Liver (tissue), 9 donors: ENCODE data around the gene SLC12A7. TPM values are rescaled to one million over a fixed set of nuclear protein-coding genes. Genes with fewer than 3 reads are reported as not detected.
A peak's percentile ranks its signal among the peaks of the same experiment; 100 is the strongest.

Experiments used
- DNase-seq: peaks from one replicate; pipeline ENCODE4 v3.0.0-alpha.2; 2017; ENCODE audit warnings: low spot score
- H3K27ac ChIP-seq, 2 donors: one replicate each; pipeline ENCODE4 v1.7.0; 2013; ENCODE audit warnings: inconsistent platforms in 2 of 2, low read length in 2 of 2, control low read depth in 1 of 2, low read depth in 1 of 2, mild to moderate bottlenecking in 1 of 2
- H3K27me3 ChIP-seq, 4 donors: one replicate each; pipeline versions ENCODE4 v1.6.1 to v1.7.0; 2013; ENCODE audit warnings: low read length in 3 of 4, inconsistent platforms in 1 of 4, mild to moderate bottlenecking in 1 of 4, moderate library complexity in 1 of 4; ENCODE audit not compliant: control insufficient read depth in 4 of 4, insufficient read depth in 4 of 4
- H3K36me3 ChIP-seq, 4 donors: one replicate each; pipeline versions ENCODE4 v1.6.1 to v1.7.0; 2013; ENCODE audit warnings: low read length in 3 of 4, mild to moderate bottlenecking in 3 of 4, low read depth in 1 of 4, moderate library complexity in 1 of 4; ENCODE audit not compliant: control insufficient read depth in 4 of 4, insufficient read depth in 3 of 4
- H3K4me1 ChIP-seq, 4 donors: one replicate each; pipeline versions ENCODE4 v1.6.1 to v1.7.0; 2013; ENCODE audit warnings: low read length in 3 of 4, mild to moderate bottlenecking in 3 of 4, moderate library complexity in 1 of 4; ENCODE audit not compliant: control insufficient read depth in 4 of 4, insufficient read depth in 4 of 4
- H3K4me3 ChIP-seq, 3 donors: one replicate each; pipeline versions ENCODE4 v1.6.1 to v1.7.0; 2013; ENCODE audit warnings: low read length in 3 of 3, control low read depth in 1 of 3, low read depth in 1 of 3, mild to moderate bottlenecking in 1 of 3
- H3K9ac ChIP-seq, 2 donors: one replicate each; pipeline ENCODE4 v1.7.0; 2013; ENCODE audit warnings: low read length in 2 of 2, mild to moderate bottlenecking in 2 of 2, moderate library complexity in 2 of 2, control low read depth in 1 of 2, low read depth in 1 of 2
- H3K9me3 ChIP-seq, 4 donors: one replicate each; pipeline versions ENCODE4 v1.6.1 to v1.7.0; 2013; ENCODE audit warnings: low read length in 3 of 4; ENCODE audit not compliant: control insufficient read depth in 4 of 4
- ATF3 ChIP-seq: IDR thresholded peaks from 2 replicates; pipeline ENCODE4 v1.6.1; 2016; ENCODE audit warnings: antibody characterized with exemption
- CTCF ChIP-seq: fragments of 150-350 bp; IDR thresholded peaks from 2 replicates; pipeline ENCODE4 v1.5.1; 2017; ENCODE audit warnings: improper control_type of control experiment, low read depth, low read length; ENCODE audit not compliant: missing input control
- EGR1 ChIP-seq, 2 donors: IDR thresholded peaks; 2 replicates each; pipeline ENCODE4 v1.6.1; 2016 to 2018; ENCODE audit warnings: antibody characterized with exemption in 2 of 2, low read depth in 2 of 2
- FOXA1 ChIP-seq: IDR thresholded peaks from 2 replicates; pipeline ENCODE4 v1.6.1; 2016; ENCODE audit warnings: antibody characterized with exemption
- GABPA ChIP-seq, 2 donors: IDR thresholded peaks in 1 of 2; conservative IDR thresholded peaks in 1 of 2; 2 replicates each; pipeline ENCODE4 v1.6.1; 2016; ENCODE audit warnings: antibody characterized with exemption in 2 of 2, mild to moderate bottlenecking in 1 of 2, moderate library complexity in 1 of 2
- HNF4A ChIP-seq, 2 donors: conservative IDR thresholded peaks; 2 replicates each; pipeline ENCODE4 v1.6.1; 2016; ENCODE audit warnings: antibody characterized with exemption in 2 of 2, mild to moderate bottlenecking in 2 of 2
- HNF4G ChIP-seq: IDR thresholded peaks from 2 replicates; pipeline ENCODE4 v1.6.1; 2016; ENCODE audit warnings: antibody characterized with exemption
- JUND ChIP-seq, 2 donors: IDR thresholded peaks; 2 replicates each; pipeline ENCODE4 v1.6.1; 2016; ENCODE audit warnings: antibody characterized with exemption in 2 of 2
- NR2F2 ChIP-seq: IDR thresholded peaks from 2 replicates; pipeline ENCODE4 v1.6.1; 2016; ENCODE audit warnings: antibody characterized with exemption
- RAD21 ChIP-seq, 2 donors: IDR thresholded peaks; 2 replicates each; pipeline ENCODE4 v1.6.1; 2016; ENCODE audit warnings: antibody characterized with exemption in 2 of 2, mild to moderate bottlenecking in 2 of 2
- RXRA ChIP-seq, 2 donors: IDR thresholded peaks; 2 replicates each; pipeline ENCODE4 v1.6.1; 2017 to 2018; ENCODE audit warnings: antibody characterized with exemption in 2 of 2, mild to moderate bottlenecking in 1 of 2
- SP1 ChIP-seq: IDR thresholded peaks from 2 replicates; pipeline ENCODE4 v1.6.1; 2018; ENCODE audit warnings: antibody characterized with exemption, mild to moderate bottlenecking
- TAF1 ChIP-seq: conservative IDR thresholded peaks from 2 replicates; pipeline ENCODE4 v1.6.1; 2016; ENCODE audit warnings: antibody characterized with exemption, mild to moderate bottlenecking
- ZBTB33 ChIP-seq: IDR thresholded peaks from 2 replicates; pipeline ENCODE4 v1.6.1; 2016; ENCODE audit warnings: antibody characterized with exemption
- WGBS: extraction: QIAGEN DNeasy Blood & Tissue Kit; methylation state at CpG from one replicate; pipeline ENCODE4 v1.1.7; 2013; 5-methylcytosine and 5-hydroxymethylcytosine counted together
- polyA plus RNA-seq, 2 donors: library from polyadenylated mRNA; stranded (reverse) in 1 of 2; unstranded in 1 of 2; fragments of 200-250 nt in 1 of 2; fragments of >200 nt in 1 of 2; fragmentation: Nextera tagmentation in 1 of 2; extraction: Ambion mirVana in 1 of 2; gene quantifications; one replicate each; pipeline versions ENCODE4 v1.2.1 to v1.2.3, GENCODE V29; 2013 to 2015
- total RNA-seq, 2 donors: library from RNA; depleted of rRNA; stranded (reverse); fragments of >200 nt; gene quantifications; one replicate each; pipeline ENCODE4 v1.2.3, GENCODE V29; 2014
- TF ChIP-seq, protein P1 (sequence below): IDR thresholded peaks from 2 replicates; pipeline ENCODE4 v1.6.1; 2016; ENCODE audit warnings: antibody characterized with exemption
- TF ChIP-seq, protein P2 (sequence below): IDR thresholded peaks from 2 replicates; pipeline ENCODE4 v1.6.1; 2016; ENCODE audit warnings: antibody characterized with exemption, mild to moderate bottlenecking
- donor health status: healthy.
- donor health status: healthy.
- donor health status: healthy.
- donor health status: healthy.
- donor health status: healthy.

SLC12A7 gene
- total RNA-seq (10 to 100 TPM; 27.1 to 64.2 TPM), polyA plus RNA-seq (10 to 100 TPM; 12.3 to 30.8 TPM)

DNA sequence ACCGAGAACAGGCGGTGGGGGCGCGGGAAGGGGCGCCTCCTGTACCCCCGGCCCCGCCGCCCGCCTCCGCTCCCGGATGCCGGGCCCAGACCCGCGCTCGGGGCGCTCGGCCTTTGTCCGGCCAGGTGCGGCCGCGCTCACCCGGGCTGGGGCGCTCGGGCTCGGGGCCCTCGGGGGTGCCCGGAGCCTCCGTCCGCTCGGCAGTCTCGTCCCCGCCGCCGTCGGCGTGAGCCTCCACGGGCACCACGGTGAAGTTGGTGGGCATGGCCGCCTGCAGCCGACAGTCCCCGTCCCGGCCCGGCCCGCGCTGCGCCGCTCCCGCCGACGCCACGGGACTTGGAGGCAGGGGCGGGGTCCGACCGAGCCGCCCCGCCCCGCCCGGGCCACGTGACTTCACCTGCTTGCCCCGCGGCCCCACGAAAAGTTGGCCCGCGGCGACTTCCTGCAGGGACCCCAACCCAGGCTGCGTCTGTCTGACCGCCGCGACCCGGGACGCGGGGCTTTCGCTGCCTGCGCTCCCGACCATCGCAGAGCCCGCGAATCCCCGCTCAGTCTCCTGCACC, at the start of gene SLC12A7:
Gene SLC12A7 (minus strand): TSS at position 337 of the 563 bp plus-strand sequence. CDS start 72 bp downstream, at position 265.
- H3K4me1 ChIP-seq = peaks cover 18 to 41% (median 28%) of the 10 kb centered on the region in 4 donors
- H3K36me3 ChIP-seq = no peaks in the 10 kb centered on the region
- no peaks in the 10 kb centered on the region for H3K9me3 ChIP-seq
- H3K9ac ChIP-seq = peak within 1 kb of the TSS; percentile 88
- H3K27ac ChIP-seq = peak within 1 kb of the TSS; percentile 93 to 96
- WGBS = 1% methylated on average over 79 of the region's 79 CpGs
- DNase-seq = peak; percentile 65
- TF ChIP-seq ZBTB33 = no peak
- TF ChIP-seq EGR1 (IDR thresholded peaks at IDR 0.05; ENCODE audit: low read depth in 2 of 2) = no peak
- no peak for TF ChIP-seq CTCF
- TF ChIP-seq GABPA (IDR thresholded peaks at IDR 0.05 in 1 of 2, conservative IDR thresholded peaks at IDR 0.05 in 1 of 2) = no peak
- no peak for TF ChIP-seq TAF1
- TF ChIP-seq FOXA1 = no peak
- no peak for TF ChIP-seq SP1
- no peak for TF ChIP-seq JUND (IDR thresholded peaks at IDR 0.05)
- TF ChIP-seq, protein P1, sequence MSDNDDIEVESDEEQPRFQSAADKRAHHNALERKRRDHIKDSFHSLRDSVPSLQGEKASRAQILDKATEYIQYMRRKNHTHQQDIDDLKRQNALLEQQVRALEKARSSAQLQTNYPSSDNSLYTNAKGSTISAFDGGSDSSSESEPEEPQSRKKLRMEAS = no peak
- TF ChIP-seq HNF4G = no peak
- H3K4me3 ChIP-seq = peak within 1 kb of the TSS; percentile 62 to 88 (median 81)
- no peaks in the 10 kb centered on the region for H3K27me3 ChIP-seq

DNA sequence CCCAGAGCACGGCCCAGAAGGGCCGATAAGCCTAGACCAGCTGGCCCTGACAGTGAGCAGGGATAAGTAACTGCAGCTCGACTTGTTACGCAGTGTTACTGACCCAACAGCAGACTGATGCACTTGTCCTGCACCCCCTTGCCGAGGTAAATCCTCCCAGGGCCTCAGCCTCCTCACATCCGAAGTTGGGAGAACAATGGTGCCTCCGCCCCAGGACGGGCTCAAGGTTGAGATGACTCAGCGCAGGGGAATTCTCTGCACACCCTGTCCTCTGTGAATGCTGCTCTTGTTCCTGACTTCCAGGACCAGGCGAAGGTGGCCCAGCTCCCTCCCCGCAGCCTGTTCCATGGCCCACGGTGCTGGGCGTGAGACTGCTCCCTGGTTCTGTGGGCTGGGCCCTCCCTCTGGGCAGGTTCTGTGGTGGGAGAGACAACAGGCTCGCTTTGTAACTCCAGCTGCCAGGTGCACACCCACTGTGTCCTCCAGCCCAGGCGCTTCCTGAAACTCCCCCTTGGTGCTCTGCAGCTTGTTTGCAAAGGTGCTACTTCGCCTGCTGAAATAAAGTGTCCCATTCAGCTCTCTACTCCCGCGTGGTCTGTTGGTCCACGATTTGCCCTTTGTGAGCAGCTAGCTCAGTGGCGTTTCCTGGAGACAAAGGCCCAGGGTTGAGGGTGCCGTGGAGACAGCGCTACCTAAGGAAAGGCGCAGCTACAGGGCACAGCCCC, 49.4 kb upstream of the SLC12A7 start:
- H3K27ac ChIP-seq = no peak overlapping the region
- no peak for TF ChIP-seq HNF4A (conservative IDR thresholded peaks at IDR 0.05)
- no peak for TF ChIP-seq FOXA1
- TF ChIP-seq, protein P2, sequence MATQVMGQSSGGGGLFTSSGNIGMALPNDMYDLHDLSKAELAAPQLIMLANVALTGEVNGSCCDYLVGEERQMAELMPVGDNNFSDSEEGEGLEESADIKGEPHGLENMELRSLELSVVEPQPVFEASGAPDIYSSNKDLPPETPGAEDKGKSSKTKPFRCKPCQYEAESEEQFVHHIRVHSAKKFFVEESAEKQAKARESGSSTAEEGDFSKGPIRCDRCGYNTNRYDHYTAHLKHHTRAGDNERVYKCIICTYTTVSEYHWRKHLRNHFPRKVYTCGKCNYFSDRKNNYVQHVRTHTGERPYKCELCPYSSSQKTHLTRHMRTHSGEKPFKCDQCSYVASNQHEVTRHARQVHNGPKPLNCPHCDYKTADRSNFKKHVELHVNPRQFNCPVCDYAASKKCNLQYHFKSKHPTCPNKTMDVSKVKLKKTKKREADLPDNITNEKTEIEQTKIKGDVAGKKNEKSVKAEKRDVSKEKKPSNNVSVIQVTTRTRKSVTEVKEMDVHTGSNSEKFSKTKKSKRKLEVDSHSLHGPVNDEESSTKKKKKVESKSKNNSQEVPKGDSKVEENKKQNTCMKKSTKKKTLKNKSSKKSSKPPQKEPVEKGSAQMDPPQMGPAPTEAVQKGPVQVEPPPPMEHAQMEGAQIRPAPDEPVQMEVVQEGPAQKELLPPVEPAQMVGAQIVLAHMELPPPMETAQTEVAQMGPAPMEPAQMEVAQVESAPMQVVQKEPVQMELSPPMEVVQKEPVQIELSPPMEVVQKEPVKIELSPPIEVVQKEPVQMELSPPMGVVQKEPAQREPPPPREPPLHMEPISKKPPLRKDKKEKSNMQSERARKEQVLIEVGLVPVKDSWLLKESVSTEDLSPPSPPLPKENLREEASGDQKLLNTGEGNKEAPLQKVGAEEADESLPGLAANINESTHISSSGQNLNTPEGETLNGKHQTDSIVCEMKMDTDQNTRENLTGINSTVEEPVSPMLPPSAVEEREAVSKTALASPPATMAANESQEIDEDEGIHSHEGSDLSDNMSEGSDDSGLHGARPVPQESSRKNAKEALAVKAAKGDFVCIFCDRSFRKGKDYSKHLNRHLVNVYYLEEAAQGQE = no peak
- no peak for TF ChIP-seq RAD21 (IDR thresholded peaks at IDR 0.05)
- TF ChIP-seq HNF4G = no peak
- TF ChIP-seq SP1 = no peak
- TF ChIP-seq TAF1 = no peak
- TF ChIP-seq ATF3 = no peak
- no peak for TF ChIP-seq RXRA (IDR thresholded peaks at IDR 0.05)
- TF ChIP-seq JUND (IDR thresholded peaks at IDR 0.05) = no peak
- no peak for TF ChIP-seq EGR1 (IDR thresholded peaks at IDR 0.05; ENCODE audit: low read depth in 2 of 2)
- no peak for TF ChIP-seq CTCF
- no peak for TF ChIP-seq ZBTB33
- TF ChIP-seq GABPA (IDR thresholded peaks at IDR 0.05 in 1 of 2, conservative IDR thresholded peaks at IDR 0.05 in 1 of 2) = no peak
- no peak for TF ChIP-seq NR2F2
- TF ChIP-seq, protein P1 = no peak

More for the DNA sequence above, 49.4 kb upstream of the SLC12A7 start:
- no peak overlapping the region for H3K4me3 ChIP-seq
- no peak overlapping the region for H3K9ac ChIP-seq
- no peaks in the 10 kb centered on the region for H3K9me3 ChIP-seq
- WGBS = 81% methylated on average over 23 of the region's 23 CpGs
- no peaks in the 10 kb centered on the region for H3K36me3 ChIP-seq
- peaks cover 0 to 4% (median 0%) of the 10 kb centered on the region in 4 donors for H3K27me3 ChIP-seq
- DNase-seq = no peak
- H3K4me1 ChIP-seq = peaks cover 0 to 7% (median 2%) of the 10 kb centered on the region in 4 donors
